GM19239 (cell line): ENCODE measurements around the gene FOXD2.

Experiments
- DNase-seq: peaks from one replicate; pipeline ENCODE4 v3.0.0; 2011; ENCODE audit warnings: low spot score; ENCODE audit not compliant: insufficient read length
- FAIRE-seq: peaks from 2 replicates; lab custom pipeline; 2011; peaks lifted over from hg19 to GRCh38; lab: Jason Lieb, UNC

Gene FOXD2

GRCh38 chr1:47416319-47417169 lies 21.3 kb upstream of the FOXD2 start:
- no peak for FAIRE-seq
- no peak for DNase-seq

DNA sequence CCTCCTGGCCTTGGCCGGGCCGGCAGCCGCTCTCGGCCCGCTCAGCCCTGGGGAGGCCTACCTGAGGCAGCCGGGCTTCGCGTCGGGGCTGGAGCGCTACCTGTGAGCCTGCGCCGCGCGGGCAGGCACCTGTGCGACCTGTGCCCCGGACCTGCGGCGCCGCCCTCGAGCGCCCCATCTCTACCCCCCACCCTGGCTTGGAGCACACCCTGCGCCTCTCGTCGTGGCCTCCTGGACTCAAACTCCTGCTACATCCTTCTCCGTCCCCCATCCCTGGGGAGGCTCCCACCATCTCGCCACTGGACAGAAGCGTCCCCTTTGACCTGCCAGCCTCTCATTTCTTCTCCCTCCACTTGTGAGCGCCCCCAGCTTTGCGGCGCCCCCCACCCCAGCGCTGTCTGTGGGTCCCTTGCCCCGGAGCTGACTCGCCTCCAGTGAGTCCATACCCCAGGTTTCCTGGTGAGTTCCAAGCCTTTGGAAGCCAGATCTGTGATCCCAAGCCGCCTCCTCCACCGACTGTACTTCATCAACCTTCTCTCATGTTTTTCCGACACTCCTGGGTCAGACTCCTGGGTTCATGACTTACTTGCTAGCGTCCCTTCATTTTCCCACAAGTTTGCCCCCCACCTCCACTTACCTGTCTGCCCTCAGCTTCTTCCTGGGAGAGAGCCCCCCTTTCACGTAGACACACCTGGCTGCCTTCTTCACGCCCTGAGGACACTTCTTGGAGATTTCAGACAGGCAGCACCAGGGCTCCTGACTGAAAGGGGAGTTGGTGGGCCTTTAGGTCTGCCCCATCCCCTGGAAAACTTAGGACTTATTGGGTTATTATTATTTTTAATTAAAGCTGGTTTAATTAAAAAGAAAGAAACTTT lies 20.4 kb upstream of the FOXD2 start:
- DNase-seq (no peak), FAIRE-seq (no peak)

DNA sequence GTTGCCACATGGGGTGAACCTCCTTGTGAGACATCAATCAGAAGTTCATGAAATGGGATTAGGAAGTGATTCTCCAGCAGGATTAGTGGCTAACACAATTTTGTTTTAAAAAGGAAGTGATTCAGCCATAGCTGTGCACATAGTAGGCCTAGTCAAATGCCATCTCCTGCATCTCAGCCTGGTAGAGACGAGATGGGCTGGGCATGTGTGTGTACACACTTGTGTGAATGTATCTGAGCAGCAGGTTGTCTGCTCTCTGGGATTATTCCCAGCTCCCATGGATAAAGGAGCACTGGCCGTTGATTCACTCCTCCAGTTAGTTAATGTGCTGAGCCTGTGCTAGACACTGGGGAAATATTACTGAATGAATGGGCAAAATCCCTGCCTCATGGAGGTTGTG lies 19.7 kb upstream of the FOXD2 start:
- FAIRE-seq: no peak

DNA sequence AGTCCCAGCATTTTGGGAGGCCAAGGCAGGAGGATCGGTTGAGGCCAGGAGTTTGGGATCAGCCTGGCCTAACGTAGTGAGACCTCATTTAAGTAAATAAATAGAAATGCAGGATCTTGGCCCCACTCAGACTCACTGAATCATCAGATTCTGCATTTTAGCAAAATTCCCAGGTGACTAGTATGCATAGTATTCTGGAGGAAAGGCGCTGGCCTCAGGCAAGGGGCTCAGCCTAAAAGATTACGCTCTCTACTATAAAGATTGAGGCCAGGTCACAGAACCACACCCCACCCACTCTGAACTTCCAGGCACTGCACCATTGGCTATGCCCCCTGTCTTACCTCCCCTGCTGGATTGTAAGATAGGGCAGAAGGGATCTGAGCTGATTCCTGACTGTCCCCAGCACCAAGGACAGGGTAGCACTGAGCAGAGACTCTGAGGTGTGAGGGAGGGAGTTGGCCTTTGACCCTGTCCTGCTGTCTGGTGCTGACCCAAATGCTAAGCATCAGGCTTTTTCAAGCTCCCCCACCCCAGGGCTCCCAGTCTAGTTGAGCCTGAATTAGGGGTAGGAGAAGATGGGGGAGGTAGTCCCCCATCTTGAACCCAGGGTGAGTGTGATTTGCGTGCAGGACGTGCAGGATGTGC lies 19.0 kb upstream of the FOXD2 start:
- FAIRE-seq: no peak
- no peak for DNase-seq

More for the DNA sequence above, 19.7 kb upstream of the FOXD2 start:
- no peak for DNase-seq

DNA sequence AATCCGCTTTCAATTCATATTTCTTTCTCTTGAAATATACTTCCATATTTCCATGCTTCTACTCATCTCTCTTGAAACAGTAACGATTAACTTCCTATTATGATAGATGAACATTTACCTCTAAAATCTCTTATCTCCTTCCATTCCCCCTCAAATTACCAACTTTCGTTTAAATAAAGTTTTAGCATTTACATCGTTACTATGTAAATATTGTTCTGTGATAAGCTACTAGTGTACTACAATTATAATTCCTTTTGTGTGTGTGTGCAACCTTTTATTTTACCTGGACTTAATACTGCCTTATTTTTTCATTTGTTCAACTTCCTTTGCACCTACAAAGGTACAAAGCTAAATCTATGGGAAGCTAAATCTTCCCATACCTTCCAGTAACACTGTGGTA lies 17.3 kb upstream of the FOXD2 start:
- no peak for DNase-seq
- FAIRE-seq: no peak

DNA sequence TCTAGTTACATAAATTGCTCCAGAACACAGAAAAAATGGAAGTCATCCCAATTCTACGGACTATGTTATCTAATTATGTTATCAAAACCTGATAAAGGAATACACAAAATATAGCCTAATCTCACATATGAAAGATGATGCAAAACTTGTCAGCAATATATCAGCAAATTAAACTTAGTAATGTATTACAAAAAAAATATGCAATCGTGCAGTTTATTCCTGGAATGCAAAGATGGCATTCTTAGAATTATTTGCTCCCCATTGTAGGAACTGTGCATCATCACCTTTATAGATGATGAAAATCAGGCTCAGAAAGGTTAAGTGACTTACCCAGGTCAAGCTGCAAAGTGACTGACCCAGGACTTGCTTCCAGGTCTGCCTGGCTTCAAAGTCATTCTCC lies 14.0 kb upstream of the FOXD2 start:
- DNase-seq: no peak
- no peak for FAIRE-seq

DNA sequence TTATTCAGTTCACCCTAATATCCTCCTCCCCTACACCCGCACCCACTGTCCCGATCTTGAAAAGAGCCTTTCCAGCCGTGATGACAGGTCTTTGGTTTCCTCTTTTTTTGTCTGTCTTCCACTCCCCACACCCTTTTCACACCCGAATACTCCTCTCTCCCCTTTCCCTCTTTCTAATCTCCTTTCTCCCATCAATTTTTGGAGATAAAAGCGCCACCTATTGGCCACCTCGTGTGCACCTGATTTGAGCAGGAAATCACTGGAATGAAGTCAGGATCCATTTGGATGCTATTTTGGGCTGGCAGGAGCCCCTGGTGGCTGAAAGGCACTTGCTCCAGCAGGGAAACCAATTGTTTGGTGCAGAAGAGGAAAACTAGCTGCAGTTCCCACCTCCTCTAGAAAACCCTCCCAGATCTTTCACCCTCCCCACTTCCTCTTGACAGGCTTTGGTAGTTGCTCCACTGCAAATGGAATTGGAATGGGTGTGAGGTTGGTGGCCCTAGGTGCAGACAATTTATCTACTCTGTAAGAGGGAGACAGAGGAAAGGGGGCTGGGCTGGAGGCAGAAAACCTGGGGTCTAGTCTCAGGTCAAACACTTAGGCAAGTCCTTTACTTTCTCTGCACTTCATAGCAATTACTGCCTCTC lies 13.4 kb upstream of the FOXD2 start:
- DNase-seq (no peak), FAIRE-seq (no peak)

GRCh38 chr1:47431534-47431933 lies 6.3 kb upstream of the FOXD2 start:
- DNase-seq: no peak
- FAIRE-seq: no peak

DNA sequence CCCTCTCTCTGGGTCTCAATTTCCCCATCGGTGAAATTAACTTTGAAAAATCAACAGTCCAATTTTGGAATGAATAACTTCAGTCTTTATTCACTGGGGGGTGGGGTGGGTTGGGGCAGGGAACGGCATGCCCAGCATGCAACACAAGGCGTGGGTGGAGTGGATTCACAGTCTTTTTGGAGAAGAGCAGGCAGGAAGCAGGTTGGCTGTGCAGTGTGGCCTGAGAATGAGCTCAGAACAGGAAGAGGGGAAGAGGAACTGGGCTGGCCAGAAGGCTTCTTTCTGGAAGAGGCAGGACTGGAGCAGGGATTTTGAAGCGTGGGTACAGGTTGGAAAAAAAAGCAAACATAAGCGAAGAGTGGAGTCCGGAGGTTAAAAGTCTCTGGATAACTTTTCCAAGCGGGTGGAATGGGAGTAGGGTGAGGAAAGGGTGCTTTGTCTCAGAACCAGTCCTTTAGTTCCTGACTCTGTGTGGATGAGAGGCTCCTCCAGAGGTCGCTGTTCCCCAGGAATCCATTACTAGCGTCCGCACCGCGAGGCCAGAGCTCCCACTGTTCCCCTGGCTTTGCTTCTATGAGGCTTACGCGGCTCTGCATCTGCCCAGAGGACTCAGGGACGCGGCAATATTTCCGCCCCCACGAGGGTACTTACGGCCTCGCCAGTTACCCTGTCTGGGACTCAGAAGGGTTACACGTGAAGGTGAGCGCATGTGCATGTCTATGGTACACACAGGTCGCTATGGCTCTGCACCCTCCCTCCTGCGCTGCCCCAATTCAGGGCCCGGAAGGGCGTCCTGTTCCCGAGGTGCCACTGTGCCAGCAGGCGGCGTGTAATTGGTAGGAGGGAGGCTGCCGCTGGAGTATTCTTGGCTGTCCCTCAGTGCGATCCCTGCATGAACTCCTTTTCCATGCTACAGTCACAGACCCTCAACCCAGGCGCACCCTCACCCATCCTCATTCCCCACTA lies 5.5 kb upstream of the FOXD2 start:
- FAIRE-seq: peak; percentile 93

GRCh38 chr1:47433037-47433421 lies 4.8 kb upstream of the FOXD2 start:
- no peak for DNase-seq
- FAIRE-seq: no peak

More for the DNA sequence above, 5.5 kb upstream of the FOXD2 start:
- DNase-seq: no peak

GRCh38 chr1:47433477-47434050 lies 4.3 kb upstream of the FOXD2 start:
- DNase-seq (no peak), FAIRE-seq (no peak)

DNA sequence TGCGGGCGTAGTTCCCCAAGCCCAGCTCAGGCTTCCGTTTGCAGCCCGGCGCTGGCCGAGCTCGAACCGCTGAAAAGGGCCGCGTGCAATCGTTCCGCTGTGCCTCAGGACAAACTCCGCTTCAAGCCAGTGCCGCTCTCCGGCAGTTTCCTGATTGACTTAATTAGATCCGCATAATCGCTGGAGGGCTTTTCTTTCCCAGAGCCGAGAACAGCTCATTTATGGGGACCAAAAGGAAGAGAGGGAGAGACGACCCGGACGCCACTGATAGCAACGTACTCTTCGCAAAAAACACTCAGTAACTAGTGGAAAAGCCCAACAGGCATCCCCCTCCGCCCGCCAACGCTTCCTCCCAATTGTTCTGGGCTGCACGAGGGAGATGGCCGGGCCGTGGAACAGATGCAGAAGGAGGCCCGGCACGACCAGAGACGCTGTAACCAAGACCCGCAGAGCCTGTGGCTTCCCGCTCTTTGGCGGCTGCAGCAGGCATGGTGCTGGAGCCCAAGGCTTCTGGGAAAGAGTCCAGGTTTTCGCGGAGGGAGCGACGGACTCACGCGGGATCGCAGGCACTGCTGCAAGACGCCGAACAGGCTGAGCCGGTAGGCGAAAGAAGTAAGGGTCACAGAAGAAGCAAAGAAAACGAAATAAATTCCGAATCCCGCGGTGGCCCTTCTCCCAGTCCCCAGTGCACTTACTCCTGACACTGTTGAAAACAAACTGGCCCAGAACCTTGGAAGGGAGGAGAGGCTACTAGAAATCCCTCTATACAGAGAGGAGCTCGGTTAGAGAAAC lies 3.6 kb upstream of the FOXD2 start:
- FAIRE-seq (no peak), DNase-seq (no peak)

GRCh38 chr1:47435506-47436303 lies 2.1 kb upstream of the FOXD2 start:
- DNase-seq (no peak), FAIRE-seq (no peak)

DNA sequence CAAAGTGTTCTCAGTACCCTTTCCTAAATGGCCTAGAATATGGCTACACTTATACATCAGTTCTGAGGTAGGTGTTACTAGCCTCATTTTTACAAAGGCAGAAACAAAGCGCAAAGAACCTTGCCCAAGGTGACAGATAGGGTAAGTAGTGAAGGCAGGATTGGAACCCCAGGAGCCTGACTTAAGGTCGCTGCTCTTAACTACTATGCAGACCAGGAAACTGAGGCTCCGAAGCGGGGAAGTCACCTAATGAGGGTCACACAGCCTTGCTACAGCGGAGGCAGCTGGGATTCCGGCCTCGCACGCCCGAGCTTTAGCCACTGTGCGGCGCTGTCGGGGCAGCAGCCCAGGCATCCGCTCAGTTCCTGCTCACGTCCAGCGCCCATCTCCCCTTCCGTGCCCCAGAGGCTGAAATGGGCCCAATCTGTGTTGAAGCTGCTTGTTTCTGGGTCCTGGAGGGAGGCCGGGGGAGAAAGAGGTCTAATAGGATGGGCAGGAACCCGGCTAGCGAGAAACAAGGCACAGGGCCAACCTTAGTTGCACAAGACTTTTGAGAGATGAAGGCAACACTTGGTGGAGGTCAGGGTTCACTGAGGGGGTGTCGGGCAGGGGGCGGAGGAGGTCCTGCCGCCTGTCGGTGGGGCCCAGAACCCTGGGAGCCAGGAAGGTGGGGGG lies 1.4 kb upstream of the FOXD2 start:
- FAIRE-seq: peak; percentile 92
- DNase-seq: peak; percentile 78

DNA sequence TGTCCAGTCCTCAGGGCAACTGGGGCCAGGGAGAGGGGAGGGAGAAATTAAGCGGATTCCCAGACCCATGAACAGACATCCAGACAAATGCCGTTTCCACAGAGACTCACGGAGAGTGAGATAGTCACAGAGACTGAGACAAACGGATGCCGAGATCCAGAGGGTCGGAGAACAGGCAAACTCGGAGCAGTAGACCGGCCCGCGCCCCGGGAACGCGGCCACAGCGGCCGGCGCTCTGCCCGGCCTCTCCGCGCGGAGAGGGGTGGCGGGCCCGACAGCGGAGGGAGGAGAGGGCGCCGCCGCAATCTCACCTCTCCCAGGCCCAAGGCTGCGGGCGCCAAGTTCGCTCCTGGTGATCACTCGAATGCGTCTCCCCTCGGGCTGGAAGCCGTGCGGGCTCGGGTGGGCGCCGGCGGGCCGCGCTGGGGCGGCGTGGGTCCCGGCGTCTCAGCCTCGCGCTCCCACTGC lies 831 bp upstream of the FOXD2 start:
- no peak for FAIRE-seq

GRCh38 chr1:47438165-47439016 lies 547 bp downstream of the FOXD2 start:
- FAIRE-seq (no peak), DNase-seq (no peak)

More for the DNA sequence above, 831 bp upstream of the FOXD2 start:
- DNase-seq: no peak
